Mammary epithelial cell (primary cell): ENCODE data around the gene TOX3.

Experiments
- EZH2 ChIP-seq: IDR thresholded peaks from 2 replicates; pipeline ENCODE4 v1.6.1; 2012; ENCODE audit warnings: low read length, inconsistent platforms, borderline replicate concordance
- TF ChIP-seq, protein P1 (sequence below), 2 donors: IDR thresholded peaks in 1 of 2; conservative IDR thresholded peaks in 1 of 2; 2 replicates each; pipeline ENCODE4 v1.5.1; 2011 to 2012; ENCODE audit warnings: inconsistent platforms in 2 of 2, low read length in 2 of 2, mild to moderate bottlenecking in 2 of 2, control low read depth in 1 of 2, low read depth in 1 of 2; ENCODE audit not compliant: insufficient read depth in 1 of 2; ENCODE audit errors: extremely low read depth in 1 of 2

DNA sequence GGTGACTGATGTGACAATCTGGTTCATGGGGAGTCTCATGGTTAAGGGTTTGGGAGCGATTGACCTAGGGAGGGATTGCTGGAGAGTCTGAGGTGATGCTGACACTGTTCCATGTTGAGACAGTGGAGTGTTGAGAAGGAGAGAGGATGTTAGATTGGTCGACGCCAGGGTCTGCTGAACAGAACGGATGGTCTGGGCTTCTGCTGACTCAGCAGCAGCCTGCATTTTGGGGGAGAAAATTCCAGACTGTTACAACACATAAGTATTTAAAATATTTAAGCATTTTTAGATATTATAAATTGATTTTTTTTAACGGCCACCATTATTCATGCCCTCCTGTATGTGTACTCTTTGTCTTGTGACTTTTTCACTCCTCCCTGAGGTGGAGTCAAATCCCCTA is 107.2 kb downstream of the TOX3 start:
- TF ChIP-seq, protein P1, sequence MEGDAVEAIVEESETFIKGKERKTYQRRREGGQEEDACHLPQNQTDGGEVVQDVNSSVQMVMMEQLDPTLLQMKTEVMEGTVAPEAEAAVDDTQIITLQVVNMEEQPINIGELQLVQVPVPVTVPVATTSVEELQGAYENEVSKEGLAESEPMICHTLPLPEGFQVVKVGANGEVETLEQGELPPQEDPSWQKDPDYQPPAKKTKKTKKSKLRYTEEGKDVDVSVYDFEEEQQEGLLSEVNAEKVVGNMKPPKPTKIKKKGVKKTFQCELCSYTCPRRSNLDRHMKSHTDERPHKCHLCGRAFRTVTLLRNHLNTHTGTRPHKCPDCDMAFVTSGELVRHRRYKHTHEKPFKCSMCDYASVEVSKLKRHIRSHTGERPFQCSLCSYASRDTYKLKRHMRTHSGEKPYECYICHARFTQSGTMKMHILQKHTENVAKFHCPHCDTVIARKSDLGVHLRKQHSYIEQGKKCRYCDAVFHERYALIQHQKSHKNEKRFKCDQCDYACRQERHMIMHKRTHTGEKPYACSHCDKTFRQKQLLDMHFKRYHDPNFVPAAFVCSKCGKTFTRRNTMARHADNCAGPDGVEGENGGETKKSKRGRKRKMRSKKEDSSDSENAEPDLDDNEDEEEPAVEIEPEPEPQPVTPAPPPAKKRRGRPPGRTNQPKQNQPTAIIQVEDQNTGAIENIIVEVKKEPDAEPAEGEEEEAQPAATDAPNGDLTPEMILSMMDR (conservative IDR thresholded peaks at IDR 0.05 in 1 of 2, IDR thresholded peaks at IDR 0.05 in 1 of 2; ENCODE audit: extremely low read depth in 1 of 2, insufficient read depth in 1 of 2, low read depth in 1 of 2, low read length in 2 of 2) = no peak
- no peak for TF ChIP-seq EZH2
